HFF-Myc (cell line): ENCODE results near the gene EEF1A2.

Experiments
- DNase-seq: peaks from one replicate; pipeline ENCODE4 v3.0.0-alpha.2; 2011; ENCODE audit warnings: low read depth; ENCODE audit errors: extremely low read depth
- H3K4me3 ChIP-seq: replicated peaks from 2 replicates; pipeline ENCODE4 v1.5.1; 2011; ENCODE audit warnings: low read depth, mild to moderate bottlenecking, control low read depth, low read length
- TF ChIP-seq, protein P1 (sequence below): IDR thresholded peaks from 2 replicates; pipeline ENCODE4 v1.5.1; 2012; ENCODE audit warnings: mild to moderate bottlenecking, low read depth, low read length, control low read depth; ENCODE audit errors: missing control alignments

The EEF1A2 gene

DNA sequence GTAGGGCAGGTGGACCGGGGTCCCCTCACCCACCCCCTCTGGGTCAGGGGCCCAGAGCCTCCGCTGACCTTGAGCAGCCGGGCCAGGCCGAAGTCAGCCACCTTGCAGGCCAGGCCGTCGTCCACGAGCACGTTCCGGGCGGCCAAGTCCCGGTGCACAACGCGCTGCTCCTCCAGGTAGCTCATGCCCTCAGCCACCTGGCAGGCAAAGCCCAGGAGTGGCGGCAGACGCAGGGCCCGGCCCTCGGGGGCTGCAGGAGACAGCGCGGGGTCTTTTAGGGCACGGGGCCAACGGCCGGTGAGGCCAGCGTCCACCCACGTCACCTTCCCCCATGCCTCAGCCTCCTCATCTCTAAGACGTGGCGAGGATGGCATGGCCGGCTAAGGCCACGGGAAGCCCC lies 42.5 kb upstream of the EEF1A2 start:
- no peak overlapping the region for H3K4me3 ChIP-seq
- DNase-seq, result no peak
- TF ChIP-seq, protein P1, sequence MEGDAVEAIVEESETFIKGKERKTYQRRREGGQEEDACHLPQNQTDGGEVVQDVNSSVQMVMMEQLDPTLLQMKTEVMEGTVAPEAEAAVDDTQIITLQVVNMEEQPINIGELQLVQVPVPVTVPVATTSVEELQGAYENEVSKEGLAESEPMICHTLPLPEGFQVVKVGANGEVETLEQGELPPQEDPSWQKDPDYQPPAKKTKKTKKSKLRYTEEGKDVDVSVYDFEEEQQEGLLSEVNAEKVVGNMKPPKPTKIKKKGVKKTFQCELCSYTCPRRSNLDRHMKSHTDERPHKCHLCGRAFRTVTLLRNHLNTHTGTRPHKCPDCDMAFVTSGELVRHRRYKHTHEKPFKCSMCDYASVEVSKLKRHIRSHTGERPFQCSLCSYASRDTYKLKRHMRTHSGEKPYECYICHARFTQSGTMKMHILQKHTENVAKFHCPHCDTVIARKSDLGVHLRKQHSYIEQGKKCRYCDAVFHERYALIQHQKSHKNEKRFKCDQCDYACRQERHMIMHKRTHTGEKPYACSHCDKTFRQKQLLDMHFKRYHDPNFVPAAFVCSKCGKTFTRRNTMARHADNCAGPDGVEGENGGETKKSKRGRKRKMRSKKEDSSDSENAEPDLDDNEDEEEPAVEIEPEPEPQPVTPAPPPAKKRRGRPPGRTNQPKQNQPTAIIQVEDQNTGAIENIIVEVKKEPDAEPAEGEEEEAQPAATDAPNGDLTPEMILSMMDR, result no peak

DNA sequence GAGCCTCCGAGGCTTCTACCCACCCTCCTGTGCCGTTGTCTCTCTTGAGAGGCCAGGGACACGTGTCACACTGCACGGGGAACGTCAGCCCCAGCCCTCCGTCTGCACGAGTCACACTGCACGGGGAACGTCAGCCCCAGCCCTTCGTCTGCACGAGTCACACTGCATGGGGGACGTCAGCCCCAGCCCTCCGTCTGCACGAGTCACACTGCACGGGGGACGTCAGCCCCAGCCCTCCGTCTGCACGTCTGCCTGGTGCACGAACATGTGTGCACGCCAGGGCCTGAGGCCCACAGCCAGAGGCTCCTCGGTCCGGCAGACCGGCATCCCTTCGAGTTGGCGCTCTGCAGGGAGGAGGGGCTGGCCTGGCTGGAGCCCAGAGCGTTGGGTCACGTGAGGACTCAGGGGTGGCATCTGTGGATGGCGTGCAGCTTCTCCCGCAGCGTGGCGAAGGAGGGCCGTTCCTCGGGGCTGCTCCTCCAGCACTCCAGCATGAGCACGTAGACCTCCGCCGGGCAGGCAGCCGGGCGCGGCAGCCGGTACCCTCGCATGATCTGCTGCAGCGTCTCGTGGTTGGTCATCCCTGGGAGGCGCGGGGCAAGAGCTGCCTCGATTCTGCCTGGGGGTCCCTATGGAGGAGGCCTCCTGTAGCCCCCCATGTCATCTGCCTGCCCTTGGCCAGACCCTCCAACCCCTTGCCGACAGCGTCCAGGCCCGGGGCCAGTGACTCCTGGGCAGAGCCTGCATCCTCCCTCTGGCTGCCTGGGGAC lies 41.7 kb upstream of the EEF1A2 start:
- H3K4me3 ChIP-seq, result no peak overlapping the region
- TF ChIP-seq, protein P1, result no peak
- no peak for DNase-seq

DNA sequence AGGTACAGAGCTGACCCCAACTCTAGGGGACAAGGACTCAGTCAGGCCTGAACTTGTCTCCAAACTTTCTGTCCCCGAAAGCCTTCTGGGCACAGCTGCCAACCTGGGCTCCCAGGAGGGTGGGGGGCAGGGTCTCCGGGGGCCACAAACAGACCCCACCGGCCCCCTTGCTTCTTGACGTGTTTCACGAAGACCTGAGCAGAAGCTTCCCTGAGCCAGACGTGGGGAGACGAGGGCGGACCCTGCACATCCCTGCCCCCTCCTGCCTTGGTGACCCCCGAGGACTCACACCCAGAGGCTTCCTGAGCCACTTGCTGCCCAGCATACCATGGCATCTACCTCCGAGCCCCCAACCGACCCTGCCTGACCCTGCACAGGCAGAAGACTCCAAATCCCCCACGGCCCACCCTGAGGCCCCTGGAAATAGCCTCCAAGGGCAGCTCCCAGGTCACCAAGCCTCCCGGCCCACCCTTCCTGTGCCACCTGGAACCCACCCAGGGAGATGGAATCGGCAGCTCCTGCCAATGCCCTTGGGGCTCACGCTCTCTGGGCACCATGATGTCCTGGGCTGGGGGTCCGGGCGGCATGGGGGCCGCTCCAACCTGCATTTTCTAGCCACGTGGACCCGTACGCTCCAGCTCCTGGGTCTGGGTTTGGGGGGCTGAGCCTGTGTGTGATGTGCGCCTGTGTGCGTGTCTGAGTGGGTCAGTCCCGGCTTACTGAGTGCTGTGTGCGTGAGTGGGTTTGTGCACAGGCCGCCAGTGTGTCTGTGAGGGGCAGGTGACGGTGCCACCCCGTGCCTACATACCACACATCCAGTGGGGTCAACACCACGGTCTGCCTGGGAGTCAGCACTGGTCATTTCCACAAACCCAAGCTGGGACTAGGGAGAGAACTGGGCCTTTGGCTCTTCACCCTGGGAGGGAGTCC lies 40.8 kb upstream of the EEF1A2 start:
- H3K4me3 ChIP-seq, result no peak overlapping the region
- TF ChIP-seq, protein P1, result no peak
- DNase-seq, result no peak

DNA sequence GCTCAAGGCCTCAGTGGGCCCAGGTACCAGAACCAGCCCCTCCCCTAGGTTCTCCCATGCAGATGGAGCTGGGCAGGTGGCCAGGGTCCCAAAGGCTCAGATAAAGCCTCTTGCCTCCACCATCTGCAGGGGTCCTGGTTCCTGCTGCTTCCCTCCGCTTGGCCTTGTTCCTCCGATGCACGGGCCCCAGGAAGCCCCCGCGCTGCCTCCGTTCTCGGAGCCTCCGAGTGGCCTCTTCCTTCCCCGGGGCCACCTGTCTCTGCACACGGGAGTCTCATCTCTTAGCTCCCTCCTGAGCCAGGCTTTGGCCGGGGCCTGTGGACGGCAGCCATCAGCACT lies 40.2 kb upstream of the EEF1A2 start:
- no peak for DNase-seq
- TF ChIP-seq, protein P1, result no peak

DNA sequence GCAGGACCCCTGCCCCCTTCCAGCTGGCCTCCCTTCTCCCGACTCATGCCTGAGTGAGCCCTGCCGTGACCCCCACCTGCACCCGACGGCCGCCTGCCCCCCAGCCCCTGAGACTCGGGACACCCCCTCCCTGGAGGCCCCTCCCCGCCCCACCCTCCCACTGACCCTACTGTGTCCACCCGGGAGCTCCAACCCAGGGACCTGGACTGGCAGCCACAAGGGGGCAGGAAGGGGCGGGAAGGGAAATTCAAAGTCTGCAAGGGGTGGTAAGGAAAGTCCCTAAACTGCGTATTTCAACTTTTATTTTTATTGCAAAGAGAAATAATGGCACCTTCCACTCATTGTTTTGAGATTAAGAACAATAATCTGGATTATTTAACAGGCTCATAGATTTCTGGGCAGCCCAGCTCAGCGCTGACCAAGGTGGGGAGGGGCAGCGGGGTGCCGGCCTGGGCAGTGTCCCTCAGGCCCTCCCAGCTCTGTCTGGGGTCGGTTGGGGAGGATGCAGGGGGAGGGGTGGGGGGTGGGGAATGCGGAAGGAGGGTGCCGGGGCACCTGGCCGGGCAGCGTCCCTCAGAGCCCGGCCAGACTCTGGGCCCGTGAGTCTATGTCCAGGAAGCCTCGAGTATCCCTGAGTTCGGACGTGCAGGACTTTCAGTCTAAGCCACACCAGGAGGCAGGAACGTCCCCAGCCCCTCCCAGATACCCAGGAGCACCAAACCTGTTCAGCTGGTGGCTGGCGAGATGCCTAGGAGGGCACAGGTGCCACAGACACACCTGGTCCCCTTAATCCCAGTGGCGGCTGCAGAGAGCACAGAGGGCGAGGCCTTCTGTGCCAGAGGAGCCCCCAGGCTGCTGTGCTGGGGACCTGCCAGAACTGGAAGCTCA lies 39.6 kb upstream of the EEF1A2 start:
- no peak overlapping the region for H3K4me3 ChIP-seq
- TF ChIP-seq, protein P1, result no peak
- no peak for DNase-seq

More for the DNA sequence above, 40.2 kb upstream of the EEF1A2 start:
- no peak overlapping the region for H3K4me3 ChIP-seq

DNA sequence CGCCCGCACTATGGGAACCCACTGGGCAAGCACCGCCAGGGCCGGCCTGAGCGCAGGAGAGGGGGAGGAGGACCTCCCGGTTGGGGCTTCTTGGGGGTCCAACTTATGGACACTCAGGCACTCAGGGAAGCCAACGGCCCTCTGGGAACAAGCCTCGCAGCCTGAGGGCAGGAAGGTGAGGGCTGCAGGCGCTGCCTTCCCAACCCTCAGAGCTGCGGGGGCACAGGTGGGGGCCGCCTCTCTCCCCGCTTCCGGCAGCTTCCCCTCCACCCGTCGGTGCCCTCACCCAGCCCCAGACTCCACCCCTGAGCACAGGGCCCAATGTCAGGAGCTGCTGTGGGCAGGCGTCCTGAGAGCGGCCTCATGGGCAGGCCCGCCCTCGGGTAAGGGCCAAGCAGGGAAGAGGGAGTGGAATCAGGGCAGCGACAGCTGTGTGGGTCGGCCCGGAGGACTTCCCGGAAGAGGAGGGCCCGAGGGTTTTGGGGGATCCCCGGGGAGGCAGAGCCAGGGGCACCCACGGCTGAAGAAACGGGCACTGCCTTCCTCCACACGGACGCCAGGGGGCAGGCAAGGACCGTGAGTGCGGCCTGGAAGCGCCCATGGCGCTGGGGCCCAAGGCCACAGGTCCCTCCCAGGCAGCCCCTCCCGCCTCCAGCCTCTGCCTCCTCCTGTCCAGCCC lies 38.8 kb upstream of the EEF1A2 start:
- TF ChIP-seq, protein P1, result peak; percentile 86
- peak; percentile 65 for DNase-seq
- H3K4me3 ChIP-seq, result no peak overlapping the region
